ENCODE results near the gene JOSD1.

The JOSD1 gene

GRCh38 chr22:38704654-38705234 is 4.0 kb upstream of the JOSD1 start:
- Histone ChIP-seq H3K4me3 (ENCODE audit: low read length) (peak overlapping the region; percentile 63), H3F3A (ENCODE audit: insufficient read depth, low read length) (peaks cover 36% of the 10 kb centered on the region), H3K9me2 (replicated peaks; ENCODE audit: insufficient read depth, low read length) (no peaks in the 10 kb centered on the region), H3K4me1 (ENCODE audit: low read length) (peaks cover 29% of the 10 kb centered on the region), H3K27ac (ENCODE audit: low read length) (peak overlapping the region; percentile 95), H3K27me3 (replicated peaks; ENCODE audit: insufficient read depth, low read length) (no peaks in the 10 kb centered on the region), H3K9me3 (replicated peaks; ENCODE audit: insufficient read depth, low read length) (no peaks in the 10 kb centered on the region), H3K36me3 (replicated peaks; ENCODE audit: insufficient read depth, low read length) (no peaks in the 10 kb centered on the region), H4K20me1 (ENCODE audit: insufficient read depth, low read length) (peaks cover 13% of the 10 kb centered on the region; the same call in 1 of the 2 replicates), H3K4me2 (ENCODE audit: low read depth, low read length) (peak overlapping the region; percentile 87), H3K9ac (ENCODE audit: low read length) (peak overlapping the region; percentile 88), H2AFZ (ENCODE audit: low read length) (peak overlapping the region; percentile 13), H3K79me2 (ENCODE audit: low read length) (peaks cover 48% of the 10 kb centered on the region)
- TF ChIP-seq EZH2 (optimal IDR thresholded peaks at IDR 0.05; ENCODE audit: low read depth, low read length): no peak
- peak; percentile 65 for DNase-seq

GRCh38 chr22:38700270-38700788 is 414 bp downstream of the JOSD1 start:
- peaks cover 24% of the 10 kb centered on the region for H3K4me1 ChIP-seq (ENCODE audit: low read length)

GRCh38 chr22:38699784-38700183 is 959 bp downstream of the JOSD1 start:
- Histone ChIP-seq H3K4me3 (ENCODE audit: low read length) (peak overlapping the region; percentile 93), H3K79me2 (ENCODE audit: low read length) (peaks cover 53% of the 10 kb centered on the region), H3K27me3 (replicated peaks; ENCODE audit: insufficient read depth, low read length) (no peaks in the 10 kb centered on the region), H3F3A (ENCODE audit: insufficient read depth, low read length) (peaks cover 16% of the 10 kb centered on the region), H3K9me2 (replicated peaks; ENCODE audit: insufficient read depth, low read length) (no peaks in the 10 kb centered on the region), H2AFZ (ENCODE audit: low read length) (no peak overlapping the region), H3K4me2 (ENCODE audit: low read depth, low read length) (peak overlapping the region; percentile 80), H4K20me1 (ENCODE audit: insufficient read depth, low read length) (no peaks in the 10 kb centered on the region), H3K4me1 (ENCODE audit: low read length) (peaks cover 23% of the 10 kb centered on the region), H3K27ac (ENCODE audit: low read length) (no peak overlapping the region), H3K36me3 (replicated peaks; ENCODE audit: insufficient read depth, low read length) (no peaks in the 10 kb centered on the region), H3K9ac (ENCODE audit: low read length) (peak overlapping the region; percentile 98), H3K9me3 (replicated peaks; ENCODE audit: insufficient read depth, low read length) (no peaks in the 10 kb centered on the region)
- DNase-seq: no peak
- TF ChIP-seq CTCF (IDR thresholded peaks at IDR 0.05; ENCODE audit: low read length) (no peak), EZH2phosphoT487 (IDR thresholded peaks at IDR 0.05; ENCODE audit: low read length) (no peak), EZH2 (optimal IDR thresholded peaks at IDR 0.05; ENCODE audit: low read depth, low read length) (no peak)

More at GRCh38 chr22:38700270-38700788, 414 bp downstream of the JOSD1 start:
- Histone ChIP-seq H3K27ac (ENCODE audit: low read length) (peak overlapping the region; percentile 75; the same call in 1 of the 2 replicates), H3K9me2 (replicated peaks; ENCODE audit: insufficient read depth, low read length) (no peaks in the 10 kb centered on the region), H3K9ac (ENCODE audit: low read length) (peak overlapping the region; percentile 98), H3K9me3 (replicated peaks; ENCODE audit: insufficient read depth, low read length) (no peaks in the 10 kb centered on the region), H2AFZ (ENCODE audit: low read length) (peak overlapping the region; percentile 44; the same call in 1 of the 2 replicates), H3K4me3 (ENCODE audit: low read length) (peak overlapping the region; percentile 93), H3K36me3 (replicated peaks; ENCODE audit: insufficient read depth, low read length) (no peaks in the 10 kb centered on the region), H3F3A (ENCODE audit: insufficient read depth, low read length) (peaks cover 20% of the 10 kb centered on the region), H4K20me1 (ENCODE audit: insufficient read depth, low read length) (no peaks in the 10 kb centered on the region), H3K27me3 (replicated peaks; ENCODE audit: insufficient read depth, low read length) (no peaks in the 10 kb centered on the region), H3K4me2 (ENCODE audit: low read depth, low read length) (peak overlapping the region; percentile 80), H3K79me2 (ENCODE audit: low read length) (peaks cover 48% of the 10 kb centered on the region)
- no peak for TF ChIP-seq CTCF (IDR thresholded peaks at IDR 0.05; ENCODE audit: low read length)
- TF ChIP-seq EZH2phosphoT487 (IDR thresholded peaks at IDR 0.05; ENCODE audit: low read length): no peak
- TF ChIP-seq EZH2 (optimal IDR thresholded peaks at IDR 0.05; ENCODE audit: low read depth, low read length): no peak
- no peak for DNase-seq

- Histone ChIP-seq H3K4me3 (ENCODE audit: low read length) (peak overlapping the region; percentile 93), H3K4me2 (ENCODE audit: low read depth, low read length) (peak overlapping the region; percentile 80), H3K9ac (ENCODE audit: low read length) (no peak overlapping the region), H3K79me2 (ENCODE audit: low read length) (peaks cover 57% of the 10 kb centered on the region), H3K9me3 (replicated peaks; ENCODE audit: insufficient read depth, low read length) (no peaks in the 10 kb centered on the region), H3K36me3 (replicated peaks; ENCODE audit: insufficient read depth, low read length) (no peaks in the 10 kb centered on the region), H3K27ac (ENCODE audit: low read length) (no peak overlapping the region), H3K9me2 (replicated peaks; ENCODE audit: insufficient read depth, low read length) (no peaks in the 10 kb centered on the region), H3F3A (ENCODE audit: insufficient read depth, low read length) (peaks cover 11% of the 10 kb centered on the region; the same call in 1 of the 2 replicates), H2AFZ (ENCODE audit: low read length) (no peak overlapping the region), H4K20me1 (ENCODE audit: insufficient read depth, low read length) (no peaks in the 10 kb centered on the region), H3K4me1 (ENCODE audit: low read length) (peaks cover 19% of the 10 kb centered on the region), H3K27me3 (replicated peaks; ENCODE audit: insufficient read depth, low read length) (no peaks in the 10 kb centered on the region)
- no peak for DNase-seq
- TF ChIP-seq EZH2phosphoT487 (IDR thresholded peaks at IDR 0.05; ENCODE audit: low read length): no peak
- TF ChIP-seq CTCF (IDR thresholded peaks at IDR 0.05; ENCODE audit: low read length): no peak
Observed at GRCh38 chr22:38699143-38699542, 1.6 kb downstream of the JOSD1 start.

Measured in MM.1S (cell line).